GM19372 (cell line): ENCODE results near the gene ITGA1.

ENCODE experiments used
- ATAC-seq: cut with Tn5 transposase; IDR thresholded peaks from one replicate; pipeline ENCODE4 v1.9.1; 2021; ENCODE audit warnings: mild to moderate bottlenecking, low read depth, moderate library complexity; ENCODE audit not compliant: unreplicated experiment

Gene ITGA1

GRCh38 chr5:52771343-52772039 lies 16.2 kb upstream of the ITGA1 start:
- peak; percentile 91 for ATAC-seq

- ATAC-seq, result no peak
Observed at GRCh38 chr5:52772668-52773067, 15.0 kb upstream of the ITGA1 start.

- no peak for ATAC-seq
Observed at GRCh38 chr5:52773342-52773741, 14.4 kb upstream of the ITGA1 start.

- ATAC-seq, result no peak
Observed at GRCh38 chr5:52774005-52774410, 13.7 kb upstream of the ITGA1 start.

- ATAC-seq, result no peak
Observed at GRCh38 chr5:52776116-52776515, 11.6 kb upstream of the ITGA1 start.

- ATAC-seq, result no peak
Observed at GRCh38 chr5:52777186-52777585, 10.5 kb upstream of the ITGA1 start.

- no peak for ATAC-seq
Observed at GRCh38 chr5:52778781-52779180, 8.9 kb upstream of the ITGA1 start.

- no peak for ATAC-seq
Observed at GRCh38 chr5:52779213-52779612, 8.5 kb upstream of the ITGA1 start.

- ATAC-seq, result no peak
Observed at GRCh38 chr5:52783226-52783959, 4.3 kb upstream of the ITGA1 start.

- ATAC-seq, result no peak
Observed at GRCh38 chr5:52784737-52785136, 3.0 kb upstream of the ITGA1 start.

GRCh38 chr5:52786391-52786790 lies 1.3 kb upstream of the ITGA1 start:
- no peak for ATAC-seq

GRCh38 chr5:52786949-52787599 lies 642 bp upstream of the ITGA1 start:
- ATAC-seq, result peak; percentile 36

- no peak for ATAC-seq
Observed at GRCh38 chr5:52788505-52788821, 747 bp downstream of the ITGA1 start.

- ATAC-seq, result no peak
Observed at GRCh38 chr5:52789378-52789777, 1.7 kb downstream of the ITGA1 start.

GRCh38 chr5:52789851-52790250 lies 2.1 kb downstream of the ITGA1 start:
- no peak for ATAC-seq

GRCh38 chr5:52791366-52791765 lies 3.6 kb downstream of the ITGA1 start:
- no peak for ATAC-seq

- no peak for ATAC-seq
Observed at GRCh38 chr5:52794519-52794918, 6.8 kb downstream of the ITGA1 start.

- no peak for ATAC-seq
Observed at GRCh38 chr5:52796031-52796430, 8.3 kb downstream of the ITGA1 start.

- ATAC-seq, result no peak
Observed at GRCh38 chr5:52796516-52797103, 8.9 kb downstream of the ITGA1 start.

- no peak for ATAC-seq
Observed at GRCh38 chr5:52798938-52799337, 11.2 kb downstream of the ITGA1 start.

GRCh38 chr5:52799358-52799982 lies 11.8 kb downstream of the ITGA1 start:
- peak; percentile 23 for ATAC-seq
